ENCODE measurements around the gene OPCML.

The OPCML gene

DNA sequence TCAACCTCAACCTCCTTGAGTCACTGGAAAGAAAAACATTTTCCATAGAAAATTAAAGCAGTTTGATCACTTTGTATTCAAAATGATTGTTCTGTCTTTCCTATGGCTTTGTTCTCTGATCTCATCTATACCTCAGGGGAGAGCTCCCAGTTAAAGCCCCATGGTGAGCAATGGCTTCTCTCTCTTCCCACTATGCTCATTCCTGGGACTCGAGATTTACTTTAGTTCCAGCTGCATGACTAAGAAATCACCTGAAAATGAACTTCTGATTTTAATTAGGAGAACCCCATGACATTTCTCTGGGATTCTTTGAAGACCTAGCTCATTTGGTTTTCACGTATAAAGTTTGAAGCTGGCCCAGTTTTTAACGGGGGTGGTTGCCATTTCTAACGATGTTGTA is 921.5 kb downstream of the OPCML start:
- no peak overlapping the region for H3K27ac ChIP-seq (ENCODE audit: low read depth, low read length, poor library complexity, severe bottlenecking)
- TF ChIP-seq, protein P1, sequence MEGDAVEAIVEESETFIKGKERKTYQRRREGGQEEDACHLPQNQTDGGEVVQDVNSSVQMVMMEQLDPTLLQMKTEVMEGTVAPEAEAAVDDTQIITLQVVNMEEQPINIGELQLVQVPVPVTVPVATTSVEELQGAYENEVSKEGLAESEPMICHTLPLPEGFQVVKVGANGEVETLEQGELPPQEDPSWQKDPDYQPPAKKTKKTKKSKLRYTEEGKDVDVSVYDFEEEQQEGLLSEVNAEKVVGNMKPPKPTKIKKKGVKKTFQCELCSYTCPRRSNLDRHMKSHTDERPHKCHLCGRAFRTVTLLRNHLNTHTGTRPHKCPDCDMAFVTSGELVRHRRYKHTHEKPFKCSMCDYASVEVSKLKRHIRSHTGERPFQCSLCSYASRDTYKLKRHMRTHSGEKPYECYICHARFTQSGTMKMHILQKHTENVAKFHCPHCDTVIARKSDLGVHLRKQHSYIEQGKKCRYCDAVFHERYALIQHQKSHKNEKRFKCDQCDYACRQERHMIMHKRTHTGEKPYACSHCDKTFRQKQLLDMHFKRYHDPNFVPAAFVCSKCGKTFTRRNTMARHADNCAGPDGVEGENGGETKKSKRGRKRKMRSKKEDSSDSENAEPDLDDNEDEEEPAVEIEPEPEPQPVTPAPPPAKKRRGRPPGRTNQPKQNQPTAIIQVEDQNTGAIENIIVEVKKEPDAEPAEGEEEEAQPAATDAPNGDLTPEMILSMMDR (IDR thresholded peaks at IDR 0.05; ENCODE audit: low read length): no peak
- no peak for TF ChIP-seq EZH2 (IDR thresholded peaks at IDR 0.05; ENCODE audit: borderline replicate concordance, low read length)
- no peak overlapping the region for H3K4me2 ChIP-seq (ENCODE audit: low read length)
- no peaks in the 10 kb centered on the region for H3F3A ChIP-seq (ENCODE audit: insufficient read depth, low read length)
- no peaks in the 10 kb centered on the region for H3K4me1 ChIP-seq (ENCODE audit: insufficient read depth, low read length, severe bottlenecking)
- no peak overlapping the region for H3K4me3 ChIP-seq (ENCODE audit: low read depth, low read length, poor library complexity, severe bottlenecking)
- no peaks in the 10 kb centered on the region for H3K36me3 ChIP-seq (ENCODE audit: insufficient read depth, low read length)
- H2AFZ ChIP-seq (ENCODE audit: low read length): no peak overlapping the region
- H3K9me3 ChIP-seq (ENCODE audit: low read length): no peaks in the 10 kb centered on the region
- H3K9me2 ChIP-seq (ENCODE audit: low read depth, low read length): no peaks in the 10 kb centered on the region
- H3K79me2 ChIP-seq (ENCODE audit: insufficient read depth, low read length): no peaks in the 10 kb centered on the region
- no peak overlapping the region for H3K9ac ChIP-seq (ENCODE audit: low read length)
- H4K20me1 ChIP-seq (ENCODE audit: insufficient read depth, low read length): no peaks in the 10 kb centered on the region
- no peaks in the 10 kb centered on the region for H3K27me3 ChIP-seq (ENCODE audit: insufficient read depth, low read length)

GRCh38 chr11:132610216-132610615 is 922.1 kb downstream of the OPCML start:
- no peak overlapping the region for H3K9ac ChIP-seq (ENCODE audit: low read length)
- H3F3A ChIP-seq (ENCODE audit: insufficient read depth, low read length): no peaks in the 10 kb centered on the region
- H3K79me2 ChIP-seq (ENCODE audit: insufficient read depth, low read length): no peaks in the 10 kb centered on the region
- no peak overlapping the region for H3K4me3 ChIP-seq (ENCODE audit: low read depth, low read length, poor library complexity, severe bottlenecking)
- no peak overlapping the region for H3K4me2 ChIP-seq (ENCODE audit: low read length)
- no peaks in the 10 kb centered on the region for H4K20me1 ChIP-seq (ENCODE audit: insufficient read depth, low read length)
- no peaks in the 10 kb centered on the region for H3K9me3 ChIP-seq (ENCODE audit: low read length)
- no peak overlapping the region for H3K27ac ChIP-seq (ENCODE audit: low read depth, low read length, poor library complexity, severe bottlenecking)
- no peaks in the 10 kb centered on the region for H3K4me1 ChIP-seq (ENCODE audit: insufficient read depth, low read length, severe bottlenecking)
- H2AFZ ChIP-seq (ENCODE audit: low read length): no peak overlapping the region
- TF ChIP-seq, protein P1 (IDR thresholded peaks at IDR 0.05; ENCODE audit: low read length): no peak
- no peak for TF ChIP-seq EZH2 (IDR thresholded peaks at IDR 0.05; ENCODE audit: borderline replicate concordance, low read length)
- H3K9me2 ChIP-seq (ENCODE audit: low read depth, low read length): no peaks in the 10 kb centered on the region
- no peaks in the 10 kb centered on the region for H3K27me3 ChIP-seq (ENCODE audit: insufficient read depth, low read length)
- H3K36me3 ChIP-seq (ENCODE audit: insufficient read depth, low read length): no peaks in the 10 kb centered on the region

DNA sequence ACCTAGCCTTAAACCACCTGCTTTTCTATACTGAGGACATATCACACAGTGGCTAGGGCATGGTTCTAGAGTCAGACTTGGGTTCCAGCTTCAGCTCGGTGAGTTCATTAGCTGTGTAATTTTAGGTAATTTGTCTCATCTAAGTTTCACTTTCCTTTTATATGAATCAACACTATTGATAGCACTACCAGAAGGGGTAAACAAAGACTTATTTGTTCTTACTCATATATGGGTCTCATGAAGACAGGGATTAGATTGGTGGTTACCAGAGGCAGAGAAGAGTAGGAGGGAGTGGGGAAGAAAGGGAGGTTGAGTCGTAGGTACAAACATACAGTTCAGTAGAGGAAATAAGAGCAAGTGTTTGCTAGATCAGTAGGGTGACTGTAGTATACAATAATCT is 924.7 kb downstream of the OPCML start:
- H3K9me3 ChIP-seq (ENCODE audit: low read length): no peaks in the 10 kb centered on the region
- no peaks in the 10 kb centered on the region for H3K79me2 ChIP-seq (ENCODE audit: insufficient read depth, low read length)
- no peak overlapping the region for H3K9ac ChIP-seq (ENCODE audit: low read length)
- no peaks in the 10 kb centered on the region for H3K36me3 ChIP-seq (ENCODE audit: insufficient read depth, low read length)
- no peak overlapping the region for H2AFZ ChIP-seq (ENCODE audit: low read length)
- no peak overlapping the region for H3K4me2 ChIP-seq (ENCODE audit: low read length)
- no peaks in the 10 kb centered on the region for H3F3A ChIP-seq (ENCODE audit: insufficient read depth, low read length)
- H3K9me2 ChIP-seq (ENCODE audit: low read depth, low read length): no peaks in the 10 kb centered on the region
- no peak overlapping the region for H3K27ac ChIP-seq (ENCODE audit: low read depth, low read length, poor library complexity, severe bottlenecking)
- no peaks in the 10 kb centered on the region for H3K4me1 ChIP-seq (ENCODE audit: insufficient read depth, low read length, severe bottlenecking)
- H3K4me3 ChIP-seq (ENCODE audit: low read depth, low read length, poor library complexity, severe bottlenecking): no peak overlapping the region
- no peaks in the 10 kb centered on the region for H3K27me3 ChIP-seq (ENCODE audit: insufficient read depth, low read length)
- TF ChIP-seq EZH2 (IDR thresholded peaks at IDR 0.05; ENCODE audit: borderline replicate concordance, low read length): no peak
- TF ChIP-seq, protein P1 (IDR thresholded peaks at IDR 0.05; ENCODE audit: low read length): no peak
- H4K20me1 ChIP-seq (ENCODE audit: insufficient read depth, low read length): no peaks in the 10 kb centered on the region

Measured in OCI-LY1 (cell line).